Measurements from ENCODE around the gene CELF2.

CELF2 gene

GRCh38 chr10:11230498-11231167, 213.0 kb downstream of the CELF2 start:
- no peak for DNase-seq

GRCh38 chr10:11231285-11231684, 213.6 kb downstream of the CELF2 start:
- DNase-seq = no peak

- DNase-seq = no peak
Observed at GRCh38 chr10:11232222-11232961, 214.7 kb downstream of the CELF2 start.

GRCh38 chr10:11234857-11235531, 217.3 kb downstream of the CELF2 start:
- DNase-seq = no peak

- no peak for DNase-seq
Observed at GRCh38 chr10:11235771-11236170, 218.1 kb downstream of the CELF2 start.

GRCh38 chr10:11236234-11236633, 218.6 kb downstream of the CELF2 start:
- no peak for DNase-seq

GRCh38 chr10:11237571-11237970, 219.9 kb downstream of the CELF2 start:
- no peak for DNase-seq

GRCh38 chr10:11238893-11239292, 221.2 kb downstream of the CELF2 start:
- no peak for DNase-seq

- no peak for DNase-seq
Observed at GRCh38 chr10:11240641-11241040, 223.0 kb downstream of the CELF2 start.

- DNase-seq = no peak
Observed at GRCh38 chr10:11242443-11243387, 225.0 kb downstream of the CELF2 start.

GRCh38 chr10:11243425-11244222, 226.0 kb downstream of the CELF2 start:
- no peak for DNase-seq

GRCh38 chr10:11245095-11245479, 227.4 kb downstream of the CELF2 start:
- no peak for DNase-seq

GRCh38 chr10:11245510-11245909, 227.8 kb downstream of the CELF2 start:
- no peak for DNase-seq

- DNase-seq = no peak
Observed at GRCh38 chr10:11245981-11246590, 228.4 kb downstream of the CELF2 start.

GRCh38 chr10:11246752-11247467, 229.2 kb downstream of the CELF2 start:
- DNase-seq = no peak

- DNase-seq = no peak
Observed at GRCh38 chr10:11249152-11249807, 231.6 kb downstream of the CELF2 start.

- DNase-seq = no peak
Observed at GRCh38 chr10:11249808-11250195, 232.1 kb downstream of the CELF2 start.

- no peak for DNase-seq
Observed at GRCh38 chr10:11250304-11250703, 232.6 kb downstream of the CELF2 start.

GRCh38 chr10:11252887-11253286, 235.2 kb downstream of the CELF2 start:
- no peak for DNase-seq

- no peak for DNase-seq
Observed at GRCh38 chr10:11253385-11254002, 235.8 kb downstream of the CELF2 start.
